GM19099 (cell line): ENCODE results near the gene IGF2BP2.

Experiments used
- POLR2A ChIP-seq: IDR thresholded peaks from 3 replicates; pipeline ENCODE4 v1.6.1; 2011; ENCODE audit warnings: low read depth; ENCODE audit not compliant: insufficient read length; ENCODE audit errors: extremely low read depth

The IGF2BP2 gene

DNA sequence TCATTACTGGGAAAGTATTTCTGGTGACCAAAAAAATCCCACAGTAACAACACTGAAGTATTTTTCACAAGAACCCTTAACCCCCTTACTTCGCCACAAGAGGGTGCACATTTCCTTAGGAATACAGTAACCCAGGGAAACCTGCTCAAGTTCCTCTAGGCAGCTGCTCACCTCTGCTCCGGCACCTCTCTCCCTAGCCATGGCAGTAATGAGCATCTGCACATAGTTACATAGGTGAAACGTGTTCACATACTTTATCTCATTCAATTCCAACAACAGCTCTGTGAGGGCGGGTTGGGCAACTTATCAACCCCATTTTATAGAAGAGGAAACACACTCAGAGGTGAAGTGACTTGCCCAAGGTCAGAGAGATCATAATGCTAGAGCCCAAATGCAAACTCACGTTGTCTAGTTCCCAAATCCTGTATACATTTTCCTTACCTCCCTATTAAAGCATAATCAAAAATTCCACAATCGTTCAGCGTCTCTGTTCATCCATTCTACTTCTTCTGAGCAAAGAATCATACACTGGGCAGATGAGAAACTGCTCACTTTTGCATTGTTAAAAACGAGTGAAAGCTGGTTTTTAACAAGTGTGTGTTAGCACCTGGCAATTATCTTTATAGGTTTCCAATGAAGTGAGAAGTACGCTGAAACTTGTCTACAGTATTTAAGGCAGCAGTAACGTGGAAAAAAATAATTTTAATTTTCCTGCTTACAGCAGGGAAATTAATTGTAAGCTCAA is 90.7 kb downstream of the IGF2BP2 start:
- no peak for TF ChIP-seq POLR2A

DNA sequence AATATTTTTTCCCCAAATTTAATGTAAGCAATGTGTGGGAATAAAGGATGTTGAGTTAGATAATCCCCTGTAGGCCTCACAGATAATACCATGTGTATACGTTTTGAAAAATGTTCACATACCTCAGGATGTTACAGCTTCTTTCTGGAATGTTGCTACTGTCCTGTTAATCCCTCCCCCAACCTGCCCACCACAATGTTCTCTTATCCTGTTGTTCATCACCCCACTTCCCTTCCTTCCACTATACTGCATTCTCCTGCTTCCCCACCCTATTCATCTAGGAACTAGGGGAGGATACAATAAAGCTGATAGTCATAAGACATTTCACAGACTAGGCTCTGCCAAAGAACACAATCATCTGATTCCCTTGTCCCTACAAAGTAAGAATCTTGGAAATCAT is 92.1 kb downstream of the IGF2BP2 start:
- no peak for TF ChIP-seq POLR2A

DNA sequence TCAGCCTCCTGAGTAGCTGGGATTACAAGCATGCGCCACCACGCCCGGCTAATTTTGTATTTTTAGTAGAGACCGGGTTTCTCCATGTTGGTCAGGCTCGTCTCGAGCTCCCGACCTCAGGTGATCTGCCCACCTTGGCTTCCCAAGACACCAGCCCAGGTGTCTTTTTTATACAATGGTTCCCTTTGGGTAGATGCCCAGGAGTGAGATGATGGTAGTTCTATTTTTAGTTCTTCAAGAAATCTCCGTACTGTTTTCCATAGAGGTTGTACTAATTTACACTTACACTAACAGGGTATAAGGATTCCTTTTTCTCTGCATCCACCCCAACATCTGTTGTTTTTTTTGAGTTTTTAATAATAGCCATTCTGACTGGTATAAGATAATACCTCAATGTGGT is 94.3 kb downstream of the IGF2BP2 start:
- no peak for TF ChIP-seq POLR2A

DNA sequence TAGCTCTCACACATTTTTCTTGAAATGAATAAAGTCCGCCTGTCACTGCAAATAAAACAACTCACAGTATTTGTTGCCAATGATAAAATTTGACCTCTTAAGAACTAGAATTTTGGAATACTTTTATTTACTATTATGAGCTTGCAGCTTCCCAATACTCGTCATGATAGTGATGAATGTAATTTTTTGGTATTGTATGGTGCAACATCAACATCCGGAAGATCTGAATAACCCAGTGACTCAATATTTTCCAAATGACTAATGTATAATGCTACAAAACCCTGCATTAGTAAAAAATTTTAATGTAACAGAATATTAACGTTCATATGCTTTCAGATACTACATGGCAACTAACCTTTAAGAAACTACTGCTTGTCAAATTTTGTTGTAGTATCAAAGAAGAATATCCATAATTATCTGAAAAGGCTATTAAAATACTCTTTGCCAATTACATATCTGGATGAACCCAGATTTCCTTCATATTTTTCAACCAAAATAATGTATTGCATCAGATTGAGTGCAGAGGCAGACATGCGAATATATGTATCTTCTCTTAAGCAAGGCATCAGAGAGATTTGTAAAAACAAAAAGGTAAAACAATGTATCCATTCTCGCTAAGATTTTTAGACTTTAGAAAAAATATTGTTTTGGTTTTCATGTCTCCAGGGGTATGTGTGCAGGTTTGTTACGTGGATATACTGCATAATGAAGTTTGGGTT is 95.3 kb downstream of the IGF2BP2 start:
- TF ChIP-seq POLR2A: no peak

DNA sequence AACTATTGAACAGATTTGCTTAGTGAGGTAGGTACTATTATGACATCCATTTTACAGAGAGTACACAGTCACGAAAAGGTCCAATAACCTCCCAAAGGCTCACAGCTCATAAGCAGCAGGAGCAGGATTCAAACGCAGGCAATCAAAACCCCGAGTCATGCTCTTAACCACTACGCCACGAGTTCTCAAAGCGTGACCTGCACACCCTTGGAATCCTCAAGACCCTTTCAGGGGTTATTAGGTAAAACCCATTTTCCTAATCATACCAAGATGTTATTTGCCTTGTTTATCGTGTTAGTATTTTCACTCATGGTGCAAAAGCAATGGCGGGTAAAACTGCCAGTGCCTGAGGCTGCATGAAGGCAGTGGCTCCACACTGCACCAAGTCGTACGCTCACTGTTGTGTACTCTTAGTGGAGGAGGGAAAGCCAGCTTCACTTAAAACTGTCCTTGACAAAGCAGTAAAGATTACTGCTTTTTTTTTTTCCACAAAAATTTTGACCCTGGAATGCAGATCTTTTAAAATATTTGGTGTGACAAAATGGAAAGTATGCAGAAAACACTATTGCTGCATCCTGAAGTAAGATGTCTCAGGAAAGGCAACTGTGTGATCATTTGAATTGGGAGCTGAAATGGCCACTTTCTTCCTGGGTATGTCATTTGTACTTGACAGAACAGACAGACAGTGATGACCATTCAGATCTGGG is 96.1 kb downstream of the IGF2BP2 start:
- no peak for TF ChIP-seq POLR2A

DNA sequence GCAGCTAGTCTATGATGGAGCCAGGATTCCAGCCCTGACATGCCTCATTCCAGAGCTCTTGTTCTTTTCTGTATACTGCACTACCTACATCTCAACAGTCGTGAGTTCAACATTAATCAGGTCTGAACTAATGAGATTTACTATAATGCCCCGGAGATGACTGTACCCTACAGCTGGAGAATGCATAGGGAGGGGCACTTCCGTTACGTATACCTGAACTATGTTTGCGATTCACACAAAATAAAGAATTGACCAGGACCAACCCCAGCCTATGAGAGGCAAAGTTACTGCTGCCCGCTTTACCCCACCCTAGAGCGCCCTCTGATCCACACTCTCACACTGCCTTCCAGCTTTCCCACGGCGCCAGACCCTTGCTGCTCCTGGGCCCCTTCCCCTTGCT is 97.0 kb downstream of the IGF2BP2 start:
- no peak for TF ChIP-seq POLR2A

DNA sequence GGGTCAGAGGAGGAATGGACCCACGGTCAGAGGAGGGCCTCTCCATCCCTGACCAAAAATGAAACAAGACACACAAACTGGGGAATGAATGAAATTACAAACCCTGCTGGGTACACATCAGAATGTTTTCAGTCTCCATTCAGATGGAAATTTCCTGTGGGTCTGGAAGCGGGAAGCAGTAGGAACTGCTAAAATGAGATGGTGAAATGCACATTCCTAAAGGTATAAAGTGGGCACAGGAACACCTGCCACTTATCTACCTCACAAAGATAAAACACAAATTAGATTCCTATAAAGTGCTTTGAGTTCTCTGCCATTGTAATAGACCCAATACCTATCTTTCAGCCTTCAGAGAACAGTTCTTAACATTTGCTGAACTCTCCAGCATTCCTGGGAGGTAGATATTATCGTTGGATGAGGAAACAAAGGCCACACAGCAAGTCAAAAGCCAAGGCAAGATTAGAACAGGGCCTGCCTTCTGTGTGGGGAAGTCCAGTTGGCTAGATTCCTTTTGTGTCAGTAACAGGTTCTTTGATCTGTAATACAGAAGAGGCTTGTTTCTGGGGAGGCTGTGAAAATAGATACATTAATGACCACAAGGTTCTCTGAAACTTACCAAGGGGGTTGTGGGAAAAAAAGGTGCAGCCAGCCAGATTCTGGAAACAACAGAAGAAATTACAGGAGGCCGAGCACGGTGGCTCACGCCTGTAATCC is 98.4 kb downstream of the IGF2BP2 start:
- no peak for TF ChIP-seq POLR2A

DNA sequence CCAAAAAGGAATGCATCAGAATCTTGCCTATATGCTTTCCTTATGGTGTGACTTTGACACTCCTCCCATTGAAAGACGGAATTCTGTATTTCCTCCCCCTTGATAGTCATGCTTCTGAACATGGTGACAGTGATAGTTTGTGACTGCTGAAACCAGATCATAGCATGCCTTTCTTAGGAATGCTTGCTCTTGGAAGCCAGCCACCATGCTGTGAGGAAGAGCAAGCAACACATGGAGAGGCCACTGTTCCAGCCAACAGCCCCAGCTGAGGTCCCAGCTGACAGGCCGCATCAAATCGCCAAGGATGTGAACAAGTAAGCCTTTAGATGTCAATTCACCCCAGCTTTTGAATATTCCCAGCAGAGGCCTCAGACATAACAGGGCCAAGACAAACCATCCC is 100.1 kb downstream of the IGF2BP2 start:
- TF ChIP-seq POLR2A: no peak

DNA sequence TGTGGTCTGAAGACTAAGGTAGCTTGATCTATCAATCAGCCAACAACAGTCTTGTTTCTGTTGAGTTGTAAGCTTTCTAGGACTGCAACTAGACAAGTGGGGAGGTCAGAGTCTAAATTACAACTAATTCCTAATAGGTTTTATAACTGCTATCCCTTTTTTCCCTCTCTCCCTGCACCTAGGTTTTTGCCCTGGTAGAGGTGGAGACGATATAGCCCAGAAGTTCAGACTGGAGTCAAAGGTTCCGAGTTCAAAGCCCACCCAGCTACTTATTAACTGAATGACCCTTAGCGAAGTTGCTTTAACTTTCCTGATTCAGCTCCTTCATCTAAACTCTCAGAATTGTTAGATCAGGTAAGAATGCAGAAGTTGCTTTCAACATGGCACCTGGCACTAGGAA is 100.6 kb downstream of the IGF2BP2 start:
- TF ChIP-seq POLR2A: no peak

DNA sequence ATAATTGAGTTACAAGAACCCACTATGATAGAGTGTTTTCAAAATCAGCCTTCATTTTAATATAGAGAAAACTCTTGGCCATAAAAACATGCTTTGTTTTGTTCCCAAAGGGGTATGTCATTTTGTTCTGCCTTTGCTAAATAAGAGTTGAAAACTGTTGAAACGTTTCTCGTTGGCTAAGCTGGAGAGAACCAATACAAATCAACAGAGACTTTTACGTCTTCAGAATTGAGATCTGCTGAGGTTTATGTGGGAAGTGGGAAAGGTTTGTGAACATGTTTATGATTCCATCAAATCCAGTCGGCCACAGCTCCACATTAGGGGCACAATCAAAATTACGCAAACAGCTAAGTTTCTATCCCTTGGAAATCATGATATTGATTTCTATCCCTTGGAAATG is 102.0 kb downstream of the IGF2BP2 start:
- no peak for TF ChIP-seq POLR2A

DNA sequence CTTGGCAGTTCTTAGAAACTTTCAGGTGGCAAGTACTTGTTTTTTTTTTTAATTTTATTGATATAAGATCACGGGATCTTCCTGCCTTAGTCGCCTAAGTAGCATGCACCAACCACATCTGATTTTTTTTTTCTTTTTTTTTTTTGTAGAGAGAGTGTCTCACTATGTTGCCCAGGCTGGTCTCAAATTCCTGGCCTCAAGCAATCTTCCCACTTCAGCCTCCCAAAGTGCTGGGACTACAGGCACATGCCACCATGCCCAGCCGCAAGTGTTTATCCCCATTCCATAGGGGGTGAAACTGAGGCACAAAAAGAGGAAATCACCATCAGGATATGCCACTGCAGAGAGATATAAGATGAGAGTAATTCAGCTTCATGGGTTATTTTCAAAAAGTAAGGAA is 102.9 kb downstream of the IGF2BP2 start:
- no peak for TF ChIP-seq POLR2A

DNA sequence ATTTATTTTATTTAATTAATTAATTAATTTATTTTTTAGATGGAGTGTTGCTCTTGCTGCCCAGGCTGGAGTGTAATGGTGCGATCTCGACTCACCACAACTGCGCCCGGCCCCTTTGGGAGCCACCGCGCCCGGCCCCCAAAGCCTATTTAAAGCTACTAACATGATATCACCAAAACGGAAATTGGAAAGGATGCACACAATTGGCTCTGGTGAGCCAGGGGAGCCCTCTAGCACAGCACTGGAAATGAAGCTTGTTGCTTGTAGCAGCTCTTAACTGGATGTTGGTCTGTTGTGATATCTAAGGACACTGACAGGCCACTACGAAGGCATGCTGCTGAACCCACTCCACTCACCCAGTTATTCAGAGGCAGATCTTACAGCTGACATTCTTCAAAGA is 104.5 kb downstream of the IGF2BP2 start:
- TF ChIP-seq POLR2A: no peak

DNA sequence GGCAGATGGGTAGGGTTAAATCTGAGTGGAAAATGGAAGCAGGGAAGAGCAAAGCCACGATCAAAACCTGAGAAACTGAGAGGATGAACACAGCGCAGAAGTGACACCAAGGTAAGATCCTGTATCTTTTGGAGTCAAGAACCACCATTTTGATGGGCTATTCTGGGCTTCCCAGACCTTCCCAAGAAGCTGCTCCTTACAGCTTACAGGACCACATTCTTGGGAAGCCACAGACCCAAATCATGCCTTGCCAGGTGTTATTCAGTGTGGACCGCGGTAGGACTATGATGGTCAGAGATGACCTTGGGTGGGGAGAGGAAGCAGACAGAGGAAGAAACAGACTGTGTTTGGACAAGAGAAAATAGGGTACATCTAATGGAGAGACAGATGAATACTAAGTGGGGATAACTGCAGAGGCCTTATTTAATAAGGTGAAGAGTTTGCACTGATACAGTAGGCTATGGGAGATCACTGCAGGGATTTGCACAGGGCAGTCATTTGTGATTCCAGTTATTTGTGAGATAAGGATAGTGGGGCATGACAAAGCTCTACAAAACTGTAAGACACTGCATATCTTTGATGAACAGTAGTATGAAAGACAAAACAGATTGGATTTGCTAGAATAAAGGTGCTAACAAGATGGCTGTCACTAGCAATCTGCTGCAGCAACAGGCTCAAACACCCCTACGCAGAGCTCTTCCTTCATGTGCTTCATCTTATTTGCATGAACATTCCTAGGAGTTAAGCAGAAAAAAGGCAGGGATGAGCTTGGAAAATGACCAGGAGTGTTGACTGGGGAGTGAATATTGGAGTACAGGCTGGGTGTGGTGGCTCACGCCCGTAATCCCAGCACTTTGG is 105.9 kb downstream of the IGF2BP2 start:
- TF ChIP-seq POLR2A: no peak

DNA sequence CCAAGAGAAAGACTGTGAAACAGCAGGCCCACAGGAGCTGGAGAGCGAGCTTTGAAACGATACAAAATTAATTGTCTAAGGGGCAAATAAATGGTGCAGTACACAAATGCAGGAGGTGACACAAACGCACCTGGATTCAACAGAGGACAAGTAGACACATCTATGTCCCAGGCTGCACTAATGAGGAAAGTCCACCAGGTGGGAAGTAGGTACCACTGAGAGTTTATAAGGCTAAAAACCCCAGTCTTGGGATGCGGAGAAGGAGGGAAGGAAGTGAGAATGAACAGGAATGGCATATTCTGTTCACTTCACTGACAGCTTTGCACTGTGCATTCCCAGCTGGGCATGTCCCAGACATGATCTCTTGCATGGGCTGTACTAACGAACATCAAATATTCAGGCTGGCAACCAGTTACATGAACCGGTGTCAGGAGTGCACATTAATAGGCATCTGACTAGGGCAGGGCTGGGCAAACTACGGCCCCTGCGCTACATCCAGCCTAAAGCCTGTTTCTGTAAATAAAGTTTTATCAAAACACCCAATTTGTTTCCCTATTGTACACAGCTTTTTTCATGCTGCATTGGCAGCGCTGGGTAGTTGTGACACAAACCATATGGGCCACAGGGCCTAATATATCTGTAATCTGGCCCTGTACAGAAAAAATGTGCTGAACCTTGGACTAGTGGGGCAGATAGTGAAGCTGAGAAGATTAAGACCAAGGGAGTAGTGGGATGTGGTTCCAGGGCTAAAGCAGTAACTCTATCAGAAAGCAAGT is 107.0 kb downstream of the IGF2BP2 start:
- TF ChIP-seq POLR2A: no peak
